GM18870 (cell line): ENCODE data around the gene EMX1.

Experiments
- ATAC-seq: cut with Tn5 transposase; IDR thresholded peaks from one replicate; pipeline ENCODE4 v1.9.1; 2021; ENCODE audit warnings: moderate library complexity; ENCODE audit not compliant: unreplicated experiment

The EMX1 gene

DNA sequence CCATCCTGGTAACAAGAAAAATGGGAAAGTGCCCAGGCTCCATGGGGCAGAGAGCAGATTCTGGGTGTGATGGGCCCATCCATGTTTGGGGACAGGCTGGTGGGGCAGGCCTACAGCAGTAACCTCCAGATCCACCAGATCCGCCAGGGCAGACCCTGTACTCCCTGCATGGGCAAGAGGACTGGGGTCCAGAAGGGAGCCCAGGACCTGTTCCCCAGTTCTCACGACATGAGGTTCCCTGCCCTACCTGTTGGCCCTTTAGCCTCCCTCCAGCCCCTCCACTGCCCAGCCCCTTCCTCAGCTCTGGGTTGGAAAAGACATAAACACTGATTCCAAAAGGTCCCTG lies 38.7 kb downstream of the EMX1 start:
- no peak for ATAC-seq

DNA sequence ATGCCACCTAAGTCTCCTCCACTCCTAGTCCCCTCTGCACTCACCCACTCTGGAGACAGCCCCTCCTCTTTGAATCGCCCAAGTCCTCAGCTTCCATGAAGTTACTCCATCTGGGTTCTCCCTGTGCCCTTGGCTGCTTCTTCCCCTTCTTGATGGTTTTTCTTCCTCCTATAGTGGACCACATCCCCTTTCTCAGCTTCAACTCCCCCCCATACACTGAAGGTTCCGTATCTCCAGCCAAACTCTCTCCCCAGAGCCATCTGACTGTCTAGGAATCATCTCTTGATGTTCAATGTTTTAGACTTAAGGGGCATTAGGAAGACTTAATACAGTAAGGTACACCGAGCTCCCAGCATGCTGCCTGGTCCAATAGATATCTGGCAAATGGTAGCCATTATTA lies 39.6 kb downstream of the EMX1 start:
- ATAC-seq, result no peak

DNA sequence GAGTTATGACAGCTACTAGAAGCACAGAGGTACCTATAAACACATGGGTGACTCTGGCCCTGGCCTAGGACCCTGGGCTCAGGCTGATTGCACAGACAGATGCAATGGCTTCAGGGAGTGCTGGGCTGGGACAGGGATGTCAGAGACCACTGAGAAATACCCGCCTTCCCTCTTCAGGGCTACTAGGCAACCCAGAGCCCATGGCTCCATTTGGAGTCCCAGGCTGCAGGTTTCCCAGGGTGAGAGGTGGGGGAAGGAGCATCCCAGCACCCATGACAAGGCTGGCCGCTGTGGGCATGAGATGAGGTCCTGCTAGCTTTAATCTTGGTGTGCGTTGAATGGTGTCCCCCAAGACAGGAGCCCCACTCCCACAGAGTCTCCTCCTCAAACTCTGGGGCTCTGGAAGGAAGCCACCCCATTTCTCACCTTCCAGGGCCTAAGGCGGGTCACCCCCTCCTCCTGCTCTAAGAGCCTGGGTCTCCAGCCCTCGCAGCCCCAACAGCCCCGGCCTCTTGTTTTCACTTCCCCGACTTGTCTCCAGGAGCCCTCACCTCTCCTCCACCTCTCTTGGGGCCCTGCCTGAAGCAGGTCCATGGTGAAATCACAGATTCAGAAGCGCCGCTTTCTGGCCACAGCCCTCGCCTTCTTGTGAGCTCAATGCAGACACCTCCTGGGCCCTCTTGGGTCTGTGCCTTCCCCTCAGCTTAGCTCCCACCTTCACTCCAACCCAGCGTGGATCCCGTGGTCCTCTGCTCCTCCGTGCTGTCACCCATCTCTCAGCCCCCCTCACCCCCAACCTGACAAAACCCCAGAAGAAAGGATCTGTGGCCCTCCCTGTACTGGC lies 41.4 kb downstream of the EMX1 start:
- no peak for ATAC-seq

DNA sequence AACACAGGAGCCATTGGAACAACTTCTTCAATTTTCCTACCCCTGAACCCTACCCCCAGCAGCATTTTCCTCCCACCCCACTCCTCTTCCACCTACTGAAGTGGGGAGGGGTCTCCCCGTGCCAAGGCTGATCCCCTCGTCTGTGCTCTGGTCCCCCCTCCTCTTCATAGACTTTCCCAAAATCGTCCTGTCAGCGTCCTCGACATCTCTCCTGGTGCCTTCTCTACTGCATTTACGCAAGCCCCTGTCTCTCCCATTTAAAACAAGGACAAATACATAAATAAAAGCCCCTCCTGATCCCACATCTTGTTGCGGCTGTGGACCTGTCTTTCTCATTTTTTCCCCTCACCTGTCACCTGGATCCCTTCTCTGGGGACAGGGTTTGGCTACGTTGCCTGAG lies 42.2 kb downstream of the EMX1 start:
- no peak for ATAC-seq

DNA sequence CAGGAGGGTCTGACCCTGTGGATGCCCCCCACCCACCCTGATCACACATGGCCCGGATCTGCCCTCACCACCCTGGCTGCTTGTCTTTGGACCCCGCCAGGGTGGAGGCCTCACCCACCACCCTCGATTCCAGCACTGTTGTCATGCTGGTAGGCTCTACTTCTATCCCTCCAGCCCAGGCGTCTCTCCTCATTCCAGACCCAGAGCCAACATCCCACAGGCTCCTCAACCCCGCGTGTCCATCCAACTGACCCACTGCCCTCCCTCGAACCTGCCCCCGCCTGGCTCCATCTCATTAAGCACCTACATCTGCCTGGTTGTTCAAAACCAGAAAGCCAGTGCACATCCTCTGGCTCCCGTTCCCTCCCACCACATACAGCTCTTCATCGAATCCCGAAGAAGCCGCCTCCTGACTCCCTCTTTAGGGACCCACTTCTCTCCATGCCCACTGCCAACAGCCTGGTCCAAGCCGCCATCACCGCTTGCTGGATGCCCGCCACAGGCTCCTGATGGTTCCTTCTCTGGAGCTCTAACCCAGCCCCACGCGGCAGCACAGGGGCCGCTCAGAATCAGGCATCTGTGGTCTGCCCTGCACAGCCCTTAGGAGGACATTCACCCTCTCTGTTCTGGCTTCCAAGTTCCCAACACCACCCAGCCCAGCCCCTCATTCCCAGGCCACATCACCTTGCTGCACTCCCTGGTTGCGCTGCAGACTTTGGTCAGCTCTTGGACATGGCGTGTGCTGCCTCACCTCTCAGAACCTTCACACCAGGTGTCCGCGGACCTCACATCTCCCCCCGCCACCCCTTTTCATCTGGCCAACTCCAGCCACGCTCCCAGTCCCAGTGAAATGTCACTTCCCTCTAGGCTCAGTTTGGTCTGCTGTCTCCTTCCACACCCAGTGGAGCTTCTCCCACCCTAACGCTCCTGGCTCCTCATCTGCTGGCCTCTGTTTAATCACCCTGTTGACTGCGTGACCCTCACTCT lies 43.0 kb downstream of the EMX1 start:
- no peak for ATAC-seq

DNA sequence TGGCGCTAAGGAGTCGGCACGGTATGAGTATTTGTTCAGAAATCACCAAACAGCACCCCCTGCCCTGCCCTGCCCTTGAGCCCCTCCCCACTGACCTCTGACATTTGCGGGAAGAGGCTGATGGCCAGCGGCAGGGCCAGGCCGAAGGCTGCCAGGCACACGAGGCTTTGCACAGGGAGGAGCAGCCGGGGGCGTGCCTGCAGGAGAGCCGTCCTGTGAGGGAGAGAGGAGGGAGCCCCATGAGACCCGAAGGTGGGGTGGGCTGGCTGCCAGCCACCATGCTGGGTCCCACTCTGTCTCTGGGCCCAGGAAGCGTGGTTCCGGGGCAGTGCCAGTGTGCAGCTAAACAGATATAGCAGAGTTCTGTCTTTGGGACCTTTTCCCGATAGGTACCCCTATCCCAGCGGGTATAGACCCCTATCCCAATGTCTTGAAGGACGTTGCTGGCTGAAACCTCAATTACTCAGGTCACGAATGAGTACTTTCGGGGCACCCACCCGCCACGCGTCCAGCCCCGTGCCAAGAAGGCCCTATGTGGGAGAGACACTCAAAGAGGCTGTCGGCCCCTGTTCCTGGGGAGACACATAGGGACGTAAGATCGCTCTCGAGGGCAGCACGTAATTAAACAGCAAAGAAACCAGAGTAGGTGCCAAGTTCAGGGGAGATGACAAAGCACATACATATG lies 43.9 kb downstream of the EMX1 start:
- ATAC-seq, result no peak

DNA sequence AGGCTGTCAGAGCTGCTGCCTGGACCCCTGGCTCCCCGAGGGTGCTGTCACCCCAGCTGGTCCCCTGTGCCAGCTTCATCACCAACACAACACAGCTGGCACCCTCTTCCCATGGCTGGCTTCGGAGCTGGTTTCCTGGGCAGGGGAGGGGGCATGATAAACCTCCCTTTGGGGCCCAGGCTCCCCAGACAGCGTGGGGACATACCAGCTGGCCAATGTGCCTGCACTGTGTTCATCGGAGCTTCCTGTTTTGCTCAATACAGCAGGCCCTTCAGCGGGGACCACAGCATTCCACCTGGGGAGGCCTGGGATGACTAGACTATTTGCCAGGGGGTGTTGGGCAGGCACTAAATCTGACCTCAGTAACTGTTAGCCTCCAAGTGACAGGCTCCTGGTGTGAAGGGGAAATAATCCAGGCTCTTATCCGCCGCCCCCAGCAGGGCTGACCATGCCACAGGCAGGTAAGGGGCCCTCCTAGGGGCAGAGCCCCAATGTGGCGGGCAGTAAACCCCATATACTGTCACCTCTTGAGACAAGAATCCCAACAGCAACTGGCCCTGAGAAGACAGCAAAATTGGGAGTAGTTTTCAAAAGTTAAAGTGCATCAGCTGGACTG lies 44.6 kb downstream of the EMX1 start:
- ATAC-seq, result no peak

DNA sequence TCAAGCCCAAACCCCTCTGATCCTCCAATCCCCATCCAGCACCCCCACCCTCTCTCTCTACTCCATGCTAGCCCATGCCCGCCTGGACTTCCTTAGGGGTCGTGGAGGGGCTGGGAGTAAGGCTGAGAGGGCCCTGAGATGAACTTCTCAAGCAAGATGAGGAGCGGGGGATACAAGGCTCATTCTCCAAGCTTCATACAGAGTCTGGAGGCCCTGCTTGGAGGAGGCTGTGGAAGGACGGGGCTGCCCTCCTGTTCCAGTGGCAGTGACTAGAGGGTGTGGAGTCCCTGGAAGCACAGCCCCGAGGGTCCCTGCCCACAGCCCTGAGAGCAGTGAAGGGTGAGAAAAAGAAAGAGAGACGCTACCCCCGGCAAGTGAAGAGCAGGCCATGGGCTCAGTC lies 45.6 kb downstream of the EMX1 start:
- ATAC-seq, result no peak

DNA sequence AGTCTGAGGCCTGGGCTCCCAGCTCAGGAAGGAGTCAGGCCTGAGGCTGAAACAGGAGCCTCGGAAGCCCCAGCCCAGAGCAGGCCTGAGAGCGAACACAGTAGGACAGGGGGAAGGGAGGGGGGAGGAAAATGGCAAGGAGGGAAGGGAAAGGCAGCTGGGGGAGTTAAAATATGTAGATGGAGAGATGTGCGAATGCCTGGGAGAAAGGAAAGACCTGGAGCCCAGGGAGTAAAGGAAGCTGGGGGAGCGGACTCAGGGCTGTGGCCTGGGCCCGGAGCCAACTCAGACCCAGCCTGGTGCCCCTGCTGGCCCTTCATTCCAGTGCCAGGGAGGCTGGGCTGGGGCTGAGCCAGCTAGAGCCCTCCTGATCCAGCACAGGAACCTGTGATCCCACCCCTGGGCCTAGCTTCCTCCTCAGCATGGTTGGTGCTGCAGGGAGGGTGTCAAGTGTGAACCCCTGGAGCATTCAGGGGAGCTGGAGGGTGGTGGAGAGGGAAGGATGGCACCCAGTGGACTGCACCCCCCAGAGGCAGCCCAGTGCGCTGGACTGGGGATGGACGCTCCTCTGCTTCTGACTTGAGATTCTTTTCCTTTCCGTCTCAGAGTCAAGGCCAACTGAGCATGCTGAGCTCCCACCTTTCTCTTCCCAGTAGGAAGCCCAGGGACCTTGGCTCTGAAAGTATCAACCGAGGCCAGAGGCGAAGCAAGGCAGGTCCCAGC lies 46.3 kb downstream of the EMX1 start:
- ATAC-seq, result no peak

DNA sequence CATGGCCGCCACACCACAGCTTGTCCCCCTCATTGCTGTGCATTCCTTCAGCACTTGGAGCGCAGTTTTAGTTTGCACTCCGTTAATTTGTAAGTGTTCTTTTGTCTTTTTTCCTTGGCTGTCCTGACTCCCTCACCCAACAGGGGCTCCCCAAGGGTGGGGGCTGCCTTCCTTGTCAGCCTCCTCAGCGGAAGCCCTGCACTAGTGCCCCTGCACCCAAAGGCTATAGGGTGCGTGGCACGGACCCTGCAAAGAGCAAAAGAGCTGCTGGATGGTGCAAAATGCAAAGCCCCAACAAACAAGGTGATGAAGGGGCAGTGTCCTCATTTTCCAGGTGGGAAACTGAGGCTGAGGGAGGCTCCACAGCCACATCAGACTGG lies 46.8 kb downstream of the EMX1 start:
- no peak for ATAC-seq

DNA sequence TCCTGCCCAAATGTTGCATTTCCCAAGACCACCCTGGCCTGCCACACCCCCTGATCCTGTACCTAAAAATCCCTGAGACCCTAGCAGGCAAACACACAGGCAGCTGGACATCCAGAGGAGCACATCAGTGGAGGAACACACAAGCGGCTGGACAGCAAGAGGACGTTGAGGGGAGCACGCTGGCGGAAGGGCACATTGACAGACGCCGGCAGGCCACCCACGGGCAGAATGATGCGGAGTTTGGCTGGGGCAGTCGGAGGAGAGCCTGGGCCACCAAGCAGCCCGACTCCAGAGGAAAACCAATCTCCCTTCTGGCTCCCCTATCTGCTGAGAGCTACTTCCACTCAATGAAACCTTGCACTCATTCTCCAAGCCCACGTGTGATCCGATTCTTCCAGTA lies 47.7 kb downstream of the EMX1 start:
- ATAC-seq, result no peak

DNA sequence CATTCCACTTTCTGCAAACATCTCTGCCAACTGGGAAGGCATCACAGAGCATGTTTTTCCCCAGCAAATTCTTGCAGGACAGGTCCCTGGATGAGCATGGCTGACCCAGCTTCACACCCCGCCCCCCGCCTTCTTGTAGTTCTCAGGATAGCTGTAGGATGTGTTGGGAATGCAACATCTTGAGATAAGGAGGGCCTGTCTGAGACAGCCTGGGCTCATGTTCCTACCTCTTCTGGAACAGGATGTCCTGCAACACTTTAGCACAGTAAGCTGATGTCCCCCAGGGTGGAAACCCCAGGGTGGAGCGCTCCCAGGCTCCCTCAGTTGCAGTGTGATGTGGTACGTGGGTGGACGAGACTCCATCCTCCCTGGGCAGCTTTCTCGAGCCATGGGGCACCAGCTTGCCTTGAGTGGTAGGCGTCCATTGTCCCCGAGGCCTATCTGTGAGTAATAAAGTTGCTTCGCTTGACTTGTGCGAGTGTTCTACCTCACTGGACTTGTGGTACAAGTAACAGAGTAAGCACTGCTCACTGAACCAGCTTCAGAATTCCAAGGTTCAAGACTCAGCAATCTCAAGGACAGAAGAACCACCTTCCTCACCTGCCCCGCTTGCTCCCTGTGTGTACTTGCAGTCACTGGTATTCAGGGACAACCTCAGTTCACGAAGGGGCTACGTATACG lies 48.6 kb downstream of the EMX1 start:
- no peak for ATAC-seq

DNA sequence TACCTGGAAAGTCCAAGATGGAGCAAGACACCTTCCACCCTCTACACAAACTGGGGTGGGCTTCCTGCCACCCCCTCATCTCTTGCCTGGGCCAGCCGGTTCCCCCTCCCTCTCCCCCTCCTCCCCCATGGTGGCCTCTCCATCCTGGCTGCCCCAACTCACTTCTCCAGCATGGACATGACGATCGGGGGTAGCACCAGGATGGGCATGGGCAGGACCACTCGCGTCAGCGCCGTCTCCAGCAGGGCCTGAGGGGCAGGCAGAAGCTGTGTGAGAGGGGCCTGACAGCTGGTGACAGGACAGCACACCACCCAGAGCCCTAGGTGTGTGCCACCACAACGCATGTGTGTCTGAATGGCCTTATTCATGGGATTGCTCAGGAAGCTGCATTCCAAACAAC lies 51.0 kb downstream of the EMX1 start:
- no peak for ATAC-seq

DNA sequence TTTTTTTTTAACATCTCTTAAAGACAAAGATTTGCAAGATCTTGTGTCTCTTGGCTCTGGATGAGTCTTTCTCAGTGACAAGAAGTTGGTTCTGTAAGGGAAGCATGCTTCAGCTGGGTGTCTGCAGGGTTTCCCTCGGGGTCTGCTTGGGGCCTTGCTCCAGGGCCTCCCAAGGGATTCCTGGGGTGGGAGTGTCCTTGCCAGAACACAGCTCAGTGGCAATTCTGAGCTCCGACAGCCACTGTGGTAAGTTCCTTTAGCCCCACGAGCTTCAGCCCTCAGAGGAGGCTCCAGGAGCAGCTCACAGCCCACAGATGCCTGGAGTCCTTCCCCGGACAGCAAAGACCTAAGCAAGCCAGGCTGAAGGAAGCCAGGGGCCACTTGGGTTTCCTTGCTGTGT lies 52.4 kb downstream of the EMX1 start:
- ATAC-seq, result no peak

DNA sequence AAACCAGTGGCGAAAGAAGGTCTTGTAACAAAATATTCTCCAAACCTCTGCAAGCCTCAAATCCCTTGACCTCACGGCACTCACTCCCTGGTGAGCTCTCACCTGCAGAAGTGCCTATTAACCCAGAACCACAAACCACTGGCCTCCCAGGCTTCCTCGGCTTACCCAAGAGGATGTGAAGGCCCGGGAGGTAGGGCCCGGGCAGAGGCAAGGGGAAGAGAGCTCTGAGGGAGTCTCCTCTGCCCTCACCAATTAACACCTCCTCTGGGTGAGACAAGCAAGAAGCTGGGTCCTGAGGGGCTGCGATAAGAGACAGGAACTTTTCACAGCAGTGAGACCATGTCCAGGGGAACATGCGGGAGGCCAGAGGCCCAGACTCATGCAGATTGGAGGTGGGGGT lies 53.7 kb downstream of the EMX1 start:
- no peak for ATAC-seq

DNA sequence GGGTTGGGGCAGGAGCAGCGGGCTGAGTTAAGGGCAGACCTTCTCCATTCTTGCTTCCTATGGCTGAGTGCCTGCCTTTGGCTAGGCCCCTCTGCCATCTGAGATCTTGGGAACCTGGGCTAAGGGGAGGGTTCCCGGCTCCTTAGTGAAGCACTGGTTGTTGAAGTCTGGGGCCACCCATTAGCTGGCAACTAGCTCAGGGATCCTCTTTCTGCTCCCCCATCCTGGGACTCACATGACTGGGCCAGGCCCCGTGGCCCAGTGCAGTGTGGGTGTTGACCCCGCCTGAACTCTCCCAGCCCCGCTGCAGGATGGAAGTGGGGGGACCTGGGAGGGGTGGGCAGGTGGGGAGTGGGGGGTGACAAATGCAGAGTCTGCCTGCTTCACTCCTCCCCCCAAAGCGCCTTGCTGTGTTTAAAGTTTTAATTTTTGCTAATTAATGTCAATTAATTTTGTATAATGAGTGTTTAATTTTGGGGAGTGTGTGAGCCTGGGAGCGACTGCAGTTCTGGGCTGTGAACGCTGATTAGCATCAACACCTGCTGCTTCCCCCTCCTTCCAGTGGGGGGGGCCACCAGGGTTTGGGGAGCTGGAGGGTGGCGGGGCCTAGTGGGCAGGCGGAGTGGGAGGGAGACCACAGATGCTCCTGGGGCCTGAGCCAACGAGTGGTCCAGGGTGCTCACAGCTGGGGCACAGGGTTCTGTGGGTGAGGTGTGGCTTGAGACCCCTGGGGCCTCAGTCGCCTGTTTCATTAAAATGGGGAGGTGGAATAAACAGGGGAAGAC lies 55.2 kb downstream of the EMX1 start:
- no peak for ATAC-seq

DNA sequence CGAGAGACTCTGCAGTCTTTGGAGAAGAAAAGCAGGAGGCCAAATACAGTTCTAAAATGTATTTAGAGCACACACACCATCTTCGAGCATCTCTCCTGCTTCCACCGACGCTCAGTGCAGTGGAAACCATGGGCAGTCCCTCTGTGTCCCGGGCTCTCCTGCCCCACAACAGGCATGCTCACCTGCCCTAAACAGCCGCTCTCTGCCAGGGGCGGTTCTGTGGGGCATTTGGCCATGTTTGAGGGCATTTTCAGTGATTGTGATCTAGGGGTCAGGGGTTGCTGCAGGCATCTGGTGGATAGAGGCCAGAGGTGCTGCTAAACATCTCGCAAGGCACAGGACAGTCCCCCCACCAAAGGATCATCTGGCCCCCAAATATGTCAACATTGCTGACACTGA lies 55.8 kb downstream of the EMX1 start:
- ATAC-seq, result no peak

DNA sequence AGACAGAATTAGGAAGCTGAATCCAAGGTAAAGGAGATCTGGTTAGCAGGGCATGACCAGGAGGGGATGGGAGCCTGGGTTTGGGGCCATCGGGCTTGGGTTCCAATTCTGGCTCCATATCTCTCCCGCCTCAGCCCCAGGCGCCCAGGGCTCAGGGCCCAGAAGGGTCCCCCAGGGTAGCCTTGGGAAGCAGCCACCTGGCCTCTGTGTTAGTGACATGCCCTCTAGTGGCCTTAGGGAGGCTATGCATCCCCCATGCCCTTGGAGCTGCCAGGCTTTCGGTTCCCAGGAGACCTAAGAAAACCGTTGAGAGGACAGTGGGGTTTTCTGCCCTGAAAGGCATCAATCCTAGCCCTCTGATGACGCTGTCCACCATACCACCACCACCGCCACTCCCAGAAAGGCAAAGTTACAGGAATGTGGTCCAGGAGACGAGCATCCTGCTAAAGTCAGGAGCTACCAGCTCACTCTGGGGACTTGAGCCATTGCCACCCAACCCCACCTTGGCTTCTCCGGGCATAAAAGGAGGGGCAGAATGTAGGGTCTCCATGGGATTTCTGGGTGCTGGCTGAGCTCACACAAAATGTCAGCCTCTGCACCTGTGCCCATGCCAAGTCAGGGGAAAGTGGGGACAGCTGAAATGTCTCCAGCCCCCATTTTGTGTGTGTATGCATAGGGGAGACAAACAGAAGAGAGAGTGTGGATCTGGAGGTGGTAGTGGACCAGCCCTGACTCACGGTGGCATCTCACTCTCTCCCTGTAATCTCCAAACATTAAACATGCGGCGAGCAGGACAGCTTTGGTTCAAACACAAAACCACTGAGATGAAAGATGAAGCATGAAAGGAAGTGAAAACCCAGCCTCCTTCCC lies 56.5 kb downstream of the EMX1 start:
- ATAC-seq, result peak; percentile 65
